ENCODE data around the gene ITPRIP. TPM values are rescaled to one million over a fixed set of nuclear protein-coding genes. Genes with fewer than 3 reads are reported as not detected.

The ITPRIP gene
- total and polyA plus RNA-seq, 2 donors from 2014 or later, result 9.0 to 21.6 TPM

DNA sequence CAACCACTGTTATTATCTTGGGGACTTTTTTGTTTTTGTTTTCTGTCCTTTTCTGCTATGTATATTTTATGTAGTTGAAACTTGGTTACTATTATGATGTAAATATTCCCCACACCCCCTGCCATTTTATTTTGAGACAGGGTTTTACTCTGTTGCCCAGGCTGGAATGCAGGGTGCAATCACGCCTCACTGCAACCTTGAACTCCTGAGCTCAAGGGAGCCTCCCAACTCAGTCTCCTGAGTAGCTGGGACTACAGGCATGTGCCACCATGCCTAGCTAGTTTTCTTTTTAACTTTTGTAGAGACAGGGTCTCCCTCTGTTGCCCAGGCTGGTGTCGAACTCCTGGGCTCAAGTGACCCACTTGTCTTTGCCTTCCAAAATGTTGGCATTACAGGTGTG, 51.3 kb downstream of the ITPRIP start:
- no peak overlapping the region for H3K4me3 ChIP-seq (ENCODE audit: low read length in 3 of 3)
- no peaks in the 10 kb centered on the region for H3K27me3 ChIP-seq (ENCODE audit: control insufficient read depth, insufficient read depth, low read length)
- DNase-seq (no peak), FAIRE-seq (no peak)
- no peaks in the 10 kb centered on the region for H3K9me3 ChIP-seq (ENCODE audit: control insufficient read depth in 2 of 3, insufficient read depth in 1 of 3, low read length in 3 of 3)
- no peak overlapping the region for H3K9ac ChIP-seq (ENCODE audit: low read length in 3 of 3)
- H3K27ac ChIP-seq (ENCODE audit: low read depth in 2 of 2, low read length in 2 of 2), result no peak overlapping the region
- H3K4me1 ChIP-seq (ENCODE audit: control insufficient read depth in 2 of 3, insufficient read depth in 2 of 3, low read depth in 1 of 3, low read length in 3 of 3), result peaks cover 0 to 2% (median 0%) of the 10 kb centered on the region in 3 donors
- TF ChIP-seq, protein P1, sequence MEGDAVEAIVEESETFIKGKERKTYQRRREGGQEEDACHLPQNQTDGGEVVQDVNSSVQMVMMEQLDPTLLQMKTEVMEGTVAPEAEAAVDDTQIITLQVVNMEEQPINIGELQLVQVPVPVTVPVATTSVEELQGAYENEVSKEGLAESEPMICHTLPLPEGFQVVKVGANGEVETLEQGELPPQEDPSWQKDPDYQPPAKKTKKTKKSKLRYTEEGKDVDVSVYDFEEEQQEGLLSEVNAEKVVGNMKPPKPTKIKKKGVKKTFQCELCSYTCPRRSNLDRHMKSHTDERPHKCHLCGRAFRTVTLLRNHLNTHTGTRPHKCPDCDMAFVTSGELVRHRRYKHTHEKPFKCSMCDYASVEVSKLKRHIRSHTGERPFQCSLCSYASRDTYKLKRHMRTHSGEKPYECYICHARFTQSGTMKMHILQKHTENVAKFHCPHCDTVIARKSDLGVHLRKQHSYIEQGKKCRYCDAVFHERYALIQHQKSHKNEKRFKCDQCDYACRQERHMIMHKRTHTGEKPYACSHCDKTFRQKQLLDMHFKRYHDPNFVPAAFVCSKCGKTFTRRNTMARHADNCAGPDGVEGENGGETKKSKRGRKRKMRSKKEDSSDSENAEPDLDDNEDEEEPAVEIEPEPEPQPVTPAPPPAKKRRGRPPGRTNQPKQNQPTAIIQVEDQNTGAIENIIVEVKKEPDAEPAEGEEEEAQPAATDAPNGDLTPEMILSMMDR (IDR thresholded peaks at IDR 0.05; ENCODE audit: borderline replicate concordance, extremely low read depth, insufficient read depth), result no peak
- intact Hi-C loops (cut with DNase I), result no loop called here
- no peaks in the 10 kb centered on the region for H3K36me3 ChIP-seq (ENCODE audit: control insufficient read depth in 2 of 3, insufficient read depth in 3 of 3, low read length in 3 of 3)

- DNase-seq (no peak), FAIRE-seq (no peak)
- TF ChIP-seq, protein P1 (IDR thresholded peaks at IDR 0.05; ENCODE audit: borderline replicate concordance, extremely low read depth, insufficient read depth), result no peak
- intact Hi-C loops (cut with DNase I), result no loop called here
- Histone ChIP-seq H3K9ac (ENCODE audit: low read length in 3 of 3) (no peak overlapping the region), H3K4me3 (ENCODE audit: low read length in 3 of 3) (no peak overlapping the region), H3K27me3 (ENCODE audit: control insufficient read depth, insufficient read depth, low read length) (no peaks in the 10 kb centered on the region), H3K36me3 (ENCODE audit: control insufficient read depth in 2 of 3, insufficient read depth in 3 of 3, low read length in 3 of 3) (peaks cover 0 to 2% (median 0%) of the 10 kb centered on the region in 3 donors), H3K9me3 (ENCODE audit: control insufficient read depth in 2 of 3, insufficient read depth in 1 of 3, low read length in 3 of 3) (no peaks in the 10 kb centered on the region), H3K4me1 (ENCODE audit: control insufficient read depth in 2 of 3, insufficient read depth in 2 of 3, low read depth in 1 of 3, low read length in 3 of 3) (no peaks in the 10 kb centered on the region), H3K27ac (ENCODE audit: low read depth in 2 of 2, low read length in 2 of 2) (no peak overlapping the region)
Measured at GRCh38 chr10:104284846-104285245, 53.4 kb downstream of the ITPRIP start.

- no peak for DNase-seq
- Histone ChIP-seq H3K9me3 (ENCODE audit: control insufficient read depth in 2 of 3, insufficient read depth in 1 of 3, low read length in 3 of 3) (no peaks in the 10 kb centered on the region), H3K4me3 (ENCODE audit: low read length in 3 of 3) (no peak overlapping the region), H3K4me1 (ENCODE audit: control insufficient read depth in 2 of 3, insufficient read depth in 2 of 3, low read depth in 1 of 3, low read length in 3 of 3) (no peaks in the 10 kb centered on the region), H3K36me3 (ENCODE audit: control insufficient read depth in 2 of 3, insufficient read depth in 3 of 3, low read length in 3 of 3) (peaks cover 0 to 3% (median 0%) of the 10 kb centered on the region in 3 donors), H3K27ac (ENCODE audit: low read depth in 2 of 2, low read length in 2 of 2) (no peak overlapping the region), H3K9ac (ENCODE audit: low read length in 3 of 3) (no peak overlapping the region), H3K27me3 (ENCODE audit: control insufficient read depth, insufficient read depth, low read length) (no peaks in the 10 kb centered on the region)
- intact Hi-C loops (cut with DNase I), result no loop called here
- TF ChIP-seq, protein P1 (IDR thresholded peaks at IDR 0.05; ENCODE audit: borderline replicate concordance, extremely low read depth, insufficient read depth), result no peak
- FAIRE-seq, result no peak
Measured at GRCh38 chr10:104281694-104282093, 56.6 kb downstream of the ITPRIP start.
